A673 (cell line): ENCODE results near the gene MYO3A.

Source experiments
- CTCF ChIP-seq: fragments of 300-800, 200-600 bp; sonication (generic); conservative IDR thresholded peaks from 2 replicates; pipeline ENCODE4 v1.5.1; 2017; ENCODE audit warnings: low read depth, mild to moderate bottlenecking, antibody characterized with exemption, low read length, moderate library complexity, mixed read lengths
- EZH2 ChIP-seq: fragments of 200-600 bp; sonication (generic); IDR thresholded peaks from 2 replicates; pipeline ENCODE4 v1.6.1; 2017; ENCODE audit warnings: borderline replicate concordance, low read depth, mild to moderate bottlenecking, mixed read lengths, antibody characterized with exemption, low read length; ENCODE audit not compliant: poor library complexity, severe bottlenecking

GRCh38 chr10:26057466-26057865 is 123.4 kb downstream of the MYO3A start:
- TF ChIP-seq CTCF (no peak), EZH2 (no peak)
